Liver (tissue), 9 donors: ENCODE results near the gene MYOM3. TPM values are rescaled to one million over a fixed set of nuclear protein-coding genes. Genes with fewer than 3 reads are reported as not detected.

Experiments used
- DNase-seq: peaks from one replicate; pipeline ENCODE4 v3.0.0-alpha.2; 2017; ENCODE audit warnings: low spot score
- H3K27ac ChIP-seq, 2 donors: one replicate each; pipeline ENCODE4 v1.7.0; 2013; ENCODE audit warnings: inconsistent platforms in 2 of 2, low read length in 2 of 2, control low read depth in 1 of 2, low read depth in 1 of 2, mild to moderate bottlenecking in 1 of 2
- H3K27me3 ChIP-seq, 4 donors: one replicate each; pipeline versions ENCODE4 v1.6.1 to v1.7.0; 2013; ENCODE audit warnings: low read length in 3 of 4, inconsistent platforms in 1 of 4, mild to moderate bottlenecking in 1 of 4, moderate library complexity in 1 of 4; ENCODE audit not compliant: control insufficient read depth in 4 of 4, insufficient read depth in 4 of 4
- H3K36me3 ChIP-seq, 4 donors: one replicate each; pipeline versions ENCODE4 v1.6.1 to v1.7.0; 2013; ENCODE audit warnings: low read length in 3 of 4, mild to moderate bottlenecking in 3 of 4, low read depth in 1 of 4, moderate library complexity in 1 of 4; ENCODE audit not compliant: control insufficient read depth in 4 of 4, insufficient read depth in 3 of 4
- H3K4me1 ChIP-seq, 4 donors: one replicate each; pipeline versions ENCODE4 v1.6.1 to v1.7.0; 2013; ENCODE audit warnings: low read length in 3 of 4, mild to moderate bottlenecking in 3 of 4, moderate library complexity in 1 of 4; ENCODE audit not compliant: control insufficient read depth in 4 of 4, insufficient read depth in 4 of 4
- H3K4me3 ChIP-seq, 3 donors: one replicate each; pipeline versions ENCODE4 v1.6.1 to v1.7.0; 2013; ENCODE audit warnings: low read length in 3 of 3, control low read depth in 1 of 3, low read depth in 1 of 3, mild to moderate bottlenecking in 1 of 3
- H3K9ac ChIP-seq, 2 donors: one replicate each; pipeline ENCODE4 v1.7.0; 2013; ENCODE audit warnings: low read length in 2 of 2, mild to moderate bottlenecking in 2 of 2, moderate library complexity in 2 of 2, control low read depth in 1 of 2, low read depth in 1 of 2
- H3K9me3 ChIP-seq, 4 donors: one replicate each; pipeline versions ENCODE4 v1.6.1 to v1.7.0; 2013; ENCODE audit warnings: low read length in 3 of 4; ENCODE audit not compliant: control insufficient read depth in 4 of 4
- EGR1 ChIP-seq, 2 donors: IDR thresholded peaks; 2 replicates each; pipeline ENCODE4 v1.6.1; 2016 to 2018; ENCODE audit warnings: antibody characterized with exemption in 2 of 2, low read depth in 2 of 2
- FOXA1 ChIP-seq: IDR thresholded peaks from 2 replicates; pipeline ENCODE4 v1.6.1; 2016; ENCODE audit warnings: antibody characterized with exemption
- FOXA2 ChIP-seq: IDR thresholded peaks from 2 replicates; pipeline ENCODE4 v1.6.1; 2016; ENCODE audit warnings: antibody characterized with exemption
- GABPA ChIP-seq, 2 donors: IDR thresholded peaks in 1 of 2; conservative IDR thresholded peaks in 1 of 2; 2 replicates each; pipeline ENCODE4 v1.6.1; 2016; ENCODE audit warnings: antibody characterized with exemption in 2 of 2, mild to moderate bottlenecking in 1 of 2, moderate library complexity in 1 of 2
- HNF4A ChIP-seq, 2 donors: conservative IDR thresholded peaks; 2 replicates each; pipeline ENCODE4 v1.6.1; 2016; ENCODE audit warnings: antibody characterized with exemption in 2 of 2, mild to moderate bottlenecking in 2 of 2
- HNF4G ChIP-seq: IDR thresholded peaks from 2 replicates; pipeline ENCODE4 v1.6.1; 2016; ENCODE audit warnings: antibody characterized with exemption
- JUND ChIP-seq, 2 donors: IDR thresholded peaks; 2 replicates each; pipeline ENCODE4 v1.6.1; 2016; ENCODE audit warnings: antibody characterized with exemption in 2 of 2
- NR2F2 ChIP-seq: IDR thresholded peaks from 2 replicates; pipeline ENCODE4 v1.6.1; 2016; ENCODE audit warnings: antibody characterized with exemption
- RAD21 ChIP-seq, 2 donors: IDR thresholded peaks; 2 replicates each; pipeline ENCODE4 v1.6.1; 2016; ENCODE audit warnings: antibody characterized with exemption in 2 of 2, mild to moderate bottlenecking in 2 of 2
- RXRA ChIP-seq, 2 donors: IDR thresholded peaks; 2 replicates each; pipeline ENCODE4 v1.6.1; 2017 to 2018; ENCODE audit warnings: antibody characterized with exemption in 2 of 2, mild to moderate bottlenecking in 1 of 2
- SP1 ChIP-seq: IDR thresholded peaks from 2 replicates; pipeline ENCODE4 v1.6.1; 2018; ENCODE audit warnings: antibody characterized with exemption, mild to moderate bottlenecking
- TAF1 ChIP-seq: conservative IDR thresholded peaks from 2 replicates; pipeline ENCODE4 v1.6.1; 2016; ENCODE audit warnings: antibody characterized with exemption, mild to moderate bottlenecking
- YY1 ChIP-seq: IDR thresholded peaks from 2 replicates; pipeline ENCODE4 v1.6.1; 2016; ENCODE audit warnings: antibody characterized with exemption, mild to moderate bottlenecking
- WGBS: extraction: QIAGEN DNeasy Blood & Tissue Kit; methylation state at CpG from one replicate; pipeline ENCODE4 v1.1.7; 2013; 5-methylcytosine and 5-hydroxymethylcytosine counted together
- polyA plus RNA-seq, 2 donors: library from polyadenylated mRNA; stranded (reverse) in 1 of 2; unstranded in 1 of 2; fragments of 200-250 nt in 1 of 2; fragments of >200 nt in 1 of 2; fragmentation: Nextera tagmentation in 1 of 2; extraction: Ambion mirVana in 1 of 2; gene quantifications; one replicate each; pipeline versions ENCODE4 v1.2.1 to v1.2.3, GENCODE V29; 2013 to 2015
- total RNA-seq, 2 donors: library from RNA; depleted of rRNA; stranded (reverse); fragments of >200 nt; gene quantifications; one replicate each; pipeline ENCODE4 v1.2.3, GENCODE V29; 2014
- TF ChIP-seq, protein P1 (sequence below): IDR thresholded peaks from 2 replicates; pipeline ENCODE4 v1.6.1; 2016; ENCODE audit warnings: antibody characterized with exemption, mild to moderate bottlenecking
- TF ChIP-seq, protein P2 (sequence below): IDR thresholded peaks from 2 replicates; pipeline ENCODE4 v1.6.1; 2016; ENCODE audit warnings: antibody characterized with exemption
- TF ChIP-seq, protein P3 (sequence below): IDR thresholded peaks from 2 replicates; pipeline ENCODE4 v1.6.1; 2016; ENCODE audit warnings: antibody characterized with exemption
- TF ChIP-seq, protein P4 (sequence below): IDR thresholded peaks from 2 replicates; pipeline ENCODE4 v1.6.1; 2016; ENCODE audit warnings: antibody characterized with exemption
- TF ChIP-seq, protein P5 (sequence below): fragments of 150-350 bp; IDR thresholded peaks from 2 replicates; pipeline ENCODE4 v1.5.1; 2017; ENCODE audit warnings: improper control_type of control experiment, low read depth, low read length; ENCODE audit not compliant: missing input control
- donor health status: healthy.
- donor health status: healthy.
- donor health status: healthy.
- donor health status: healthy.
- donor health status: healthy.

Gene MYOM3
- total and polyA plus RNA-seq, 4 donors: 0.01 to 0.17 (median 0.05) TPM; not detected in 1

DNA sequence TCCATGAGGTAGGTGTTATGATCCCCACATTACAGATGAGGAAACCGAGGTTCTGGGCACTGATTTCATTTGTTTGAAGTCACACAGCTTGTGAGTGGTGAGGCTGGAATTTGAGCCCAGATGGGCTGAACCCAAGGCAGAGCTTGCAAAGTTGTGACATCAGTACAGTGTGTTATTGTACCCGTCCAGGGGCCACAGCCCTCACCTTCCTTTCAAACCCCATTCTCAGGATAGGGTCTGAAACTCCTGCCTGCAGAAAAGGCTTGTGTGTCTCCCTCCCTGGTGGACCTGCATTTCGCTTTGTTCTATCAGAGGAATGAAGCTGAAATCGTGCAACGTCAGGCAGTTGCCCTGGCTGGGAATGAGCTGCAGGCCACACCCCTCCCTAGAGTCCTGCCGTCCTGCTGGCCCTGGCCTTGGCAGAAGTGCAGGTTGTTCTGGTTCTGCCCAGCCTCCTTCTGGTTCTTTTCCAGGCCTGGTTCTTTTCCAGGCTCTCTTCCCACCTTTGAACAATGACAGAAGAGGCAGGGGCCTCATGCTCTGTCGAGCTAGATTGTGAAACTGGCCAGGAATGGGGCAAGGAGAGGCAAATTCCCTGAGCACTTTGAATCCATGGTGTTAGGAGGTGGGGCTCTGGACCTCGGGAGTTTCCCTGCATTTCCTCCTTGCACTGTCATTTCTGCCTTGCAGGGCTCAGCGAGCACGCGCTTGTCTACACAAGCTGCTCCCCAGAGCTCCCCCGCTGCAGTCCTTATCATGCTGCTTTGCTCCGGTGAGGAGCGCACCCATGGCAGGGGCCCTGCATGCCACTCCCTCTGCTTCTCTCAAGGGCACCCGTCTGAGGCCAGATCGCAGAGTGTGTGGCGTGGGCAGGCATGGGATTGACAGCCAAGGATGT, 8.2 kb upstream of the MYOM3 start:
- DNase-seq: no peak
- H3K4me1 ChIP-seq: peaks cover 0 to 22% (median 13%) of the 10 kb centered on the region in 4 donors
- WGBS: 42% methylated on average over 17 of the region's 17 CpGs

More for the DNA sequence above, 8.2 kb upstream of the MYOM3 start:
- H3K9ac ChIP-seq: no peak overlapping the region
- TF ChIP-seq, protein P1, sequence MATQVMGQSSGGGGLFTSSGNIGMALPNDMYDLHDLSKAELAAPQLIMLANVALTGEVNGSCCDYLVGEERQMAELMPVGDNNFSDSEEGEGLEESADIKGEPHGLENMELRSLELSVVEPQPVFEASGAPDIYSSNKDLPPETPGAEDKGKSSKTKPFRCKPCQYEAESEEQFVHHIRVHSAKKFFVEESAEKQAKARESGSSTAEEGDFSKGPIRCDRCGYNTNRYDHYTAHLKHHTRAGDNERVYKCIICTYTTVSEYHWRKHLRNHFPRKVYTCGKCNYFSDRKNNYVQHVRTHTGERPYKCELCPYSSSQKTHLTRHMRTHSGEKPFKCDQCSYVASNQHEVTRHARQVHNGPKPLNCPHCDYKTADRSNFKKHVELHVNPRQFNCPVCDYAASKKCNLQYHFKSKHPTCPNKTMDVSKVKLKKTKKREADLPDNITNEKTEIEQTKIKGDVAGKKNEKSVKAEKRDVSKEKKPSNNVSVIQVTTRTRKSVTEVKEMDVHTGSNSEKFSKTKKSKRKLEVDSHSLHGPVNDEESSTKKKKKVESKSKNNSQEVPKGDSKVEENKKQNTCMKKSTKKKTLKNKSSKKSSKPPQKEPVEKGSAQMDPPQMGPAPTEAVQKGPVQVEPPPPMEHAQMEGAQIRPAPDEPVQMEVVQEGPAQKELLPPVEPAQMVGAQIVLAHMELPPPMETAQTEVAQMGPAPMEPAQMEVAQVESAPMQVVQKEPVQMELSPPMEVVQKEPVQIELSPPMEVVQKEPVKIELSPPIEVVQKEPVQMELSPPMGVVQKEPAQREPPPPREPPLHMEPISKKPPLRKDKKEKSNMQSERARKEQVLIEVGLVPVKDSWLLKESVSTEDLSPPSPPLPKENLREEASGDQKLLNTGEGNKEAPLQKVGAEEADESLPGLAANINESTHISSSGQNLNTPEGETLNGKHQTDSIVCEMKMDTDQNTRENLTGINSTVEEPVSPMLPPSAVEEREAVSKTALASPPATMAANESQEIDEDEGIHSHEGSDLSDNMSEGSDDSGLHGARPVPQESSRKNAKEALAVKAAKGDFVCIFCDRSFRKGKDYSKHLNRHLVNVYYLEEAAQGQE: no peak
- TF ChIP-seq NR2F2 (no peak), YY1 (no peak), HNF4G (peak; percentile 23), FOXA1 (no peak), TAF1 (no peak), RXRA (IDR thresholded peaks at IDR 0.05) (peak in 1 of 2 donors; percentile 56), FOXA2 (no peak), RAD21 (IDR thresholded peaks at IDR 0.05) (peak in 1 of 2 donors; percentile 31), JUND (IDR thresholded peaks at IDR 0.05) (peak; percentile 25 to 26), GABPA (IDR thresholded peaks at IDR 0.05 in 1 of 2, conservative IDR thresholded peaks at IDR 0.05 in 1 of 2) (no peak), SP1 (peak; percentile 64), EGR1 (IDR thresholded peaks at IDR 0.05; ENCODE audit: low read depth in 2 of 2) (no peak), HNF4A (conservative IDR thresholded peaks at IDR 0.05) (peak; percentile 44 to 47)
- TF ChIP-seq, protein P2, sequence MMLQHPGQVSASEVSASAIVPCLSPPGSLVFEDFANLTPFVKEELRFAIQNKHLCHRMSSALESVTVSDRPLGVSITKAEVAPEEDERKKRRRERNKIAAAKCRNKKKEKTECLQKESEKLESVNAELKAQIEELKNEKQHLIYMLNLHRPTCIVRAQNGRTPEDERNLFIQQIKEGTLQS: no peak
- TF ChIP-seq, protein P3, sequence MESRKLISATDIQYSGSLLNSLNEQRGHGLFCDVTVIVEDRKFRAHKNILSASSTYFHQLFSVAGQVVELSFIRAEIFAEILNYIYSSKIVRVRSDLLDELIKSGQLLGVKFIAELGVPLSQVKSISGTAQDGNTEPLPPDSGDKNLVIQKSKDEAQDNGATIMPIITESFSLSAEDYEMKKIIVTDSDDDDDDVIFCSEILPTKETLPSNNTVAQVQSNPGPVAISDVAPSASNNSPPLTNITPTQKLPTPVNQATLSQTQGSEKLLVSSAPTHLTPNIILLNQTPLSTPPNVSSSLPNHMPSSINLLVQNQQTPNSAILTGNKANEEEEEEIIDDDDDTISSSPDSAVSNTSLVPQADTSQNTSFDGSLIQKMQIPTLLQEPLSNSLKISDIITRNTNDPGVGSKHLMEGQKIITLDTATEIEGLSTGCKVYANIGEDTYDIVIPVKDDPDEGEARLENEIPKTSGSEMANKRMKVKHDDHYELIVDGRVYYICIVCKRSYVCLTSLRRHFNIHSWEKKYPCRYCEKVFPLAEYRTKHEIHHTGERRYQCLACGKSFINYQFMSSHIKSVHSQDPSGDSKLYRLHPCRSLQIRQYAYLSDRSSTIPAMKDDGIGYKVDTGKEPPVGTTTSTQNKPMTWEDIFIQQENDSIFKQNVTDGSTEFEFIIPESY: no peak
- TF ChIP-seq, protein P4, sequence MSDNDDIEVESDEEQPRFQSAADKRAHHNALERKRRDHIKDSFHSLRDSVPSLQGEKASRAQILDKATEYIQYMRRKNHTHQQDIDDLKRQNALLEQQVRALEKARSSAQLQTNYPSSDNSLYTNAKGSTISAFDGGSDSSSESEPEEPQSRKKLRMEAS: no peak
- TF ChIP-seq, protein P5, sequence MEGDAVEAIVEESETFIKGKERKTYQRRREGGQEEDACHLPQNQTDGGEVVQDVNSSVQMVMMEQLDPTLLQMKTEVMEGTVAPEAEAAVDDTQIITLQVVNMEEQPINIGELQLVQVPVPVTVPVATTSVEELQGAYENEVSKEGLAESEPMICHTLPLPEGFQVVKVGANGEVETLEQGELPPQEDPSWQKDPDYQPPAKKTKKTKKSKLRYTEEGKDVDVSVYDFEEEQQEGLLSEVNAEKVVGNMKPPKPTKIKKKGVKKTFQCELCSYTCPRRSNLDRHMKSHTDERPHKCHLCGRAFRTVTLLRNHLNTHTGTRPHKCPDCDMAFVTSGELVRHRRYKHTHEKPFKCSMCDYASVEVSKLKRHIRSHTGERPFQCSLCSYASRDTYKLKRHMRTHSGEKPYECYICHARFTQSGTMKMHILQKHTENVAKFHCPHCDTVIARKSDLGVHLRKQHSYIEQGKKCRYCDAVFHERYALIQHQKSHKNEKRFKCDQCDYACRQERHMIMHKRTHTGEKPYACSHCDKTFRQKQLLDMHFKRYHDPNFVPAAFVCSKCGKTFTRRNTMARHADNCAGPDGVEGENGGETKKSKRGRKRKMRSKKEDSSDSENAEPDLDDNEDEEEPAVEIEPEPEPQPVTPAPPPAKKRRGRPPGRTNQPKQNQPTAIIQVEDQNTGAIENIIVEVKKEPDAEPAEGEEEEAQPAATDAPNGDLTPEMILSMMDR: no peak
- peaks cover 0 to 3% (median 0%) of the 10 kb centered on the region in 4 donors for H3K36me3 ChIP-seq
- no peaks in the 10 kb centered on the region for H3K27me3 ChIP-seq
- H3K27ac ChIP-seq: no peak overlapping the region
- no peaks in the 10 kb centered on the region for H3K9me3 ChIP-seq
- no peak overlapping the region for H3K4me3 ChIP-seq
